DND-41 (cell line): Measurements from ENCODE around the gene POLH.
A peak's percentile ranks its signal among the peaks of the same experiment; 100 is the strongest.

ENCODE experiments used
- ATAC-seq: fragments of 200-7000 bp; cut with Tn5 transposase; 3 replicates; pipeline ENCODE4 v1.9.1; 2021; ENCODE audit warnings: low read depth; ENCODE audit not compliant: insufficient read depth
- DNase-seq: peaks from one replicate; pipeline ENCODE4 v3.0.0-alpha.2; 2020
- H2AFZ ChIP-seq: 2 replicates; pipeline ENCODE4 v1.6.0; 2012; ENCODE audit warnings: low read depth, low read length
- H3K27ac ChIP-seq: 2 replicates; pipeline ENCODE4 v1.5.1; 2012; ENCODE audit warnings: low read length, inconsistent platforms
- H3K27me3 ChIP-seq: fragments of 200-600 bp; sonication (generic); 2 replicates; pipeline ENCODE4 v1.6.0; 2012; ENCODE audit warnings: low read length, mild to moderate bottlenecking, inconsistent platforms; ENCODE audit not compliant: insufficient read depth, poor library complexity
- H3K36me3 ChIP-seq: 2 replicates; pipeline ENCODE4 v1.5.1; 2012; ENCODE audit warnings: low read length, inconsistent platforms; ENCODE audit not compliant: insufficient read depth
- H3K4me1 ChIP-seq: 2 replicates; pipeline ENCODE4 v1.5.1; 2012; ENCODE audit warnings: mild to moderate bottlenecking, low read length; ENCODE audit not compliant: insufficient read depth
- H3K4me2 ChIP-seq: 2 replicates; pipeline ENCODE4 v1.6.0; 2012; ENCODE audit warnings: mild to moderate bottlenecking, moderate library complexity, low read length, inconsistent platforms; ENCODE audit not compliant: insufficient read depth
- H3K4me3 ChIP-seq, 2 experiments: fragments of 200-600 bp in 1 of 2; shearing (Covaris generic) in 1 of 2; 2 replicates each; pipeline ENCODE4 v1.5.1; 2012 to 2016; ENCODE audit warnings: inconsistent platforms in 2 of 2, low read length in 2 of 2, mild to moderate bottlenecking in 2 of 2, low read depth in 1 of 2, moderate library complexity in 1 of 2
- H3K79me2 ChIP-seq: 2 replicates; pipeline ENCODE4 v1.6.0; 2012; ENCODE audit warnings: low read length, inconsistent platforms; ENCODE audit not compliant: insufficient read depth
- H3K9ac ChIP-seq: 2 replicates; pipeline ENCODE4 v1.6.0; 2012; ENCODE audit warnings: low read depth, mild to moderate bottlenecking, inconsistent platforms, low read length, moderate library complexity
- H3K9me3 ChIP-seq: 2 replicates; pipeline ENCODE4 v1.5.1; 2012; ENCODE audit warnings: low read length, moderate library complexity, mild to moderate bottlenecking, inconsistent platforms; ENCODE audit not compliant: insufficient read depth, severe bottlenecking
- H4K20me1 ChIP-seq: 2 replicates; pipeline ENCODE4 v1.6.0; 2012; ENCODE audit warnings: low read length; ENCODE audit not compliant: insufficient read depth
- CTCF ChIP-seq: IDR thresholded peaks from 2 replicates; pipeline ENCODE4 v1.5.1; 2012; ENCODE audit warnings: borderline replicate concordance, low read length, moderate library complexity, mild to moderate bottlenecking; ENCODE audit not compliant: poor library complexity, severe bottlenecking; ENCODE audit errors: extremely low read depth
- EZH2 ChIP-seq: IDR thresholded peaks from 3 replicates; pipeline ENCODE4 v1.6.1; 2012; ENCODE audit warnings: borderline replicate concordance, low read depth, mild to moderate bottlenecking, moderate library complexity, low read length, inconsistent platforms; ENCODE audit not compliant: severe bottlenecking

Gene POLH

GRCh38 chr6:43634702-43635303, 58.8 kb downstream of the POLH start:
- Histone ChIP-seq H3K27ac (peak overlapping the region; percentile 86), H2AFZ (peak overlapping the region; percentile 81), H3K9me3 (no peaks in the 10 kb centered on the region), H3K9ac (peak overlapping the region; percentile 76), H3K4me2 (peak overlapping the region; percentile 64), H3K4me3 (peak overlapping the region in 1 of 2 experiments; percentile 76; a peak in 1 of 4 replicates), H3K27me3 (no peaks in the 10 kb centered on the region), H4K20me1 (peaks cover 5% of the 10 kb centered on the region), H3K79me2 (peaks cover 42% of the 10 kb centered on the region), H3K36me3 (peaks cover 25% of the 10 kb centered on the region), H3K4me1 (peaks cover 47% of the 10 kb centered on the region)
- DNase-seq, result no peak
- no peak for ATAC-seq
- TF ChIP-seq CTCF (no peak), EZH2 (no peak)

- Histone ChIP-seq H3K9ac (peak within 1 kb of the TSS; percentile 76), H3K27ac (peak within 1 kb of the TSS; percentile 86), H4K20me1 (peaks cover 13% of the 10 kb centered on the region), H3K4me1 (peaks cover 48% of the 10 kb centered on the region), H3K4me2 (peak within 1 kb of the TSS; percentile 64), H2AFZ (peak within 1 kb of the TSS; percentile 81), H3K4me3 (peak within 1 kb of the TSS; percentile 61 to 76), H3K36me3 (peaks cover 33% of the 10 kb centered on the region), H3K79me2 (peaks cover 50% of the 10 kb centered on the region), H3K27me3 (no peaks in the 10 kb centered on the region), H3K9me3 (no peaks in the 10 kb centered on the region)
- TF ChIP-seq CTCF (no peak), EZH2 (no peak)
- DNase-seq (peak; percentile 92), ATAC-seq (peak; percentile 85)
Observed at GRCh38 chr6:43635387-43636307, 59.7 kb downstream of the POLH start, which contains the start of gene MAD2L1BP. TSS of gene MAD2L1BP (plus strand) at chr6:43635840. CDS start at chr6:43635876, 36 bp downstream.

GRCh38 chr6:43636308-43636659, 60.3 kb downstream of the POLH start:
- H3K9ac ChIP-seq, result peak overlapping the region; percentile 76
- peak overlapping the region; percentile 86 for H3K27ac ChIP-seq
- H4K20me1 ChIP-seq, result peaks cover 15% of the 10 kb centered on the region
- ATAC-seq (peak; percentile 18), DNase-seq (peak; percentile 33)
- peaks cover 48% of the 10 kb centered on the region for H3K4me1 ChIP-seq
- peak overlapping the region; percentile 81 for H2AFZ ChIP-seq
- no peaks in the 10 kb centered on the region for H3K27me3 ChIP-seq
- H3K36me3 ChIP-seq, result peaks cover 39% of the 10 kb centered on the region
- peaks cover 50% of the 10 kb centered on the region for H3K79me2 ChIP-seq
- H3K9me3 ChIP-seq, result no peaks in the 10 kb centered on the region
- no peak for TF ChIP-seq CTCF
- no peak for TF ChIP-seq EZH2
- peak overlapping the region; percentile 61 to 76; a peak in 3 of 4 replicates for H3K4me3 ChIP-seq
- H3K4me2 ChIP-seq, result peak overlapping the region; percentile 64
